Heart right ventricle (tissue), 16 donors: ENCODE measurements around the gene RAB39B. TPM values are rescaled to one million over a fixed set of nuclear protein-coding genes. Genes with fewer than 3 reads are reported as not detected.

Experiments
- ATAC-seq, 8 donors: fragments of 200-7000 bp; cut with Tn5 transposase; one replicate each; pipeline ENCODE4 v1.9.1; 2020; ENCODE audit warnings: mild to moderate bottlenecking in 8 of 8, moderate library complexity in 8 of 8, moderate number of reproducible peaks in 1 of 8
- DNase-seq, 2 donors: peaks; one replicate each; pipeline ENCODE4 v3.0.0-alpha.2; 2020
- H3K27ac ChIP-seq, 10 donors: fragments of 200-600 bp; sonication (generic) in 2 of 10; one replicate each; pipeline versions ENCODE4 v1.5.0 to v1.8.0; 2020 to 2022; ENCODE audit warnings: mild to moderate bottlenecking in 3 of 10
- H3K27me3 ChIP-seq, 7 donors: fragments of 200-600 bp; one replicate each; pipeline ENCODE4 v1.8.0; 2021 to 2022; ENCODE audit warnings: mild to moderate bottlenecking in 2 of 7
- H3K36me3 ChIP-seq, 9 donors: fragments of 200-600 bp; sonication (generic) in 1 of 9; one replicate each; pipeline versions ENCODE4 v1.5.0 to v1.8.0; 2020 to 2022; ENCODE audit warnings: mild to moderate bottlenecking in 2 of 9
- H3K4me1 ChIP-seq, 9 donors: fragments of 200-600 bp; sonication (generic) in 1 of 9; one replicate each; pipeline versions ENCODE4 v1.5.0 to v1.8.0; 2020 to 2022; ENCODE audit warnings: mild to moderate bottlenecking in 4 of 9
- H3K4me3 ChIP-seq, 10 donors: fragments of 200-600 bp; sonication (generic) in 2 of 10; one replicate each; pipeline versions ENCODE4 v1.5.0 to v1.8.0; 2020 to 2022; ENCODE audit warnings: mild to moderate bottlenecking in 7 of 10, moderate library complexity in 2 of 10
- H3K9me3 ChIP-seq, 11 donors: fragments of 200-600 bp in 10 of 11; sonication (generic) in 2 of 11; one replicate each; pipeline versions ENCODE4 v1.5.0 to v1.8.0; 2013 to 2022; ENCODE audit warnings: mild to moderate bottlenecking in 2 of 11, control low read depth in 1 of 11, moderate library complexity in 1 of 11
- WGBS, 2 donors: extraction: QIAGEN DNeasy Blood & Tissue Kit; methylation state at CpG; one replicate each; pipeline ENCODE4 v1.1.7; 2013; ENCODE audit warnings: inconsistent platforms in 1 of 2; 5-methylcytosine and 5-hydroxymethylcytosine counted together
- intact Hi-C, 10 donors: fragments of 100-400 bp; cut with DNase I; formaldehyde crosslinking; loops; one replicate each; pipeline versions ENCODE4 v1.11.1 to v1.14.2; 2022
- polyA plus RNA-seq, 2 donors: library from polyadenylated mRNA; stranded (reverse); fragments of 200-250 nt; gene quantifications; one replicate each; pipeline ENCODE4 v1.2.3, GENCODE V29; 2013
- total RNA-seq, 10 donors: library from RNA; stranded (reverse); fragmentation: NEBNext Ultra II Directional in 3 of 10; extraction: Animal tissue kit (Norgen Biotek cat#: 25700) in 3 of 10; gene quantifications; one replicate each; pipeline versions ENCODE4 v1.2.1 to v1.2.4, GENCODE V29; 2021 to 2023
- TF ChIP-seq, protein P1 (sequence below), 9 donors: fragments of 200-600 bp; sonication (generic) in 2 of 9; IDR thresholded peaks; one replicate each; pipeline versions ENCODE4 v1.5.0 to v1.8.0; 2021 to 2022; ENCODE audit warnings: antibody characterized with exemption in 9 of 9, mild to moderate bottlenecking in 5 of 9, moderate library complexity in 1 of 9
- donor health status: Arrhythmogenic right ventricular cardiomyopathy.
- donor health status: ischemic (EF 13 %, LVEDD 7.1; RV severe dilation, severe dysfunction).
- donor health status: healthy with polysubstance abuse.
- donor health status: DM: no; HTN: yes; CAD: no.
- donor health status: DM: no; HTN: no; CAD: no.
- donor health status: ischemic (EF 25% LVEDD 6.9; RV normal size, moderate dysfunction).
- donor health status: ischemic (EF 25% LVEDD 5.7; RV mildly dilated, moderate dysfunction).
- donor health status: healthy.
- donor health status: DM: yes; HTN: yes; CAD: no.
- donor health status: Ischemic cardiomyopathy.
- donor health status: ischemic (EF 35%, LVEDD 5.7; RV mildly dilated, moderate dysfunction).
- donor health status: nonischemic (EF 11% LVEDD 7.7; RV severe dilation, severe dysfunction).
- donor health status: DM: yes; HTN: yes; CAD: no.
- donor health status: PGD.
- donor health status: ischemic (EF 29% LVEDD 5.4; RV normal size, mild dysfunction).
- donor health status: nonischemic (EF 23%, LVEDD 6.1; RV moderate dilation, normal function).

Gene RAB39B
- total and polyA plus RNA-seq, 12 donors: 0.07 to 0.25 (median 0.18) TPM; not detected in 3

DNA sequence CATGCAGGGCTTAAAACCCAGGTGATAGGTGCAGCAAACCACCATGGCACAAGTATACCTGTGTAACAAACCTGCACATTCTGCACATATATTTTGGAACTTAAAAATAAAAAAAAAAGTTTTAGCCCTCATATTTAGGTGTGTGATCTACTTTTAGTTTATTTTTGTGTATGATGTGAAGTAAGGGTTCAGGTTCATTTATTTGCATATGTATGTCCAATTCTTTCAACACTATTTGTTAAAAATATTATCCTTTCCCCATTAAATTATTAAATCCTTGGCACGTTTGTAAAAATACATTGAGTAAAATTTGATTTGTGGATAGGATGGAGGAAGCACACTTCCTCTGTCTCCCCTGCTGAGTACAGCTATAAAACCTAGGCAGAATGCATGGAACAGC lies 12.9 kb downstream of the RAB39B start:
- Histone ChIP-seq H3K4me3 (no peak overlapping the region), H3K4me1 (no peaks in the 10 kb centered on the region), H3K9me3 (no peaks in the 10 kb centered on the region), H3K27ac (no peak overlapping the region), H3K27me3 (no peaks in the 10 kb centered on the region), H3K36me3 (no peaks in the 10 kb centered on the region)
- ATAC-seq (no peak), DNase-seq (no peak)
- TF ChIP-seq, protein P1, sequence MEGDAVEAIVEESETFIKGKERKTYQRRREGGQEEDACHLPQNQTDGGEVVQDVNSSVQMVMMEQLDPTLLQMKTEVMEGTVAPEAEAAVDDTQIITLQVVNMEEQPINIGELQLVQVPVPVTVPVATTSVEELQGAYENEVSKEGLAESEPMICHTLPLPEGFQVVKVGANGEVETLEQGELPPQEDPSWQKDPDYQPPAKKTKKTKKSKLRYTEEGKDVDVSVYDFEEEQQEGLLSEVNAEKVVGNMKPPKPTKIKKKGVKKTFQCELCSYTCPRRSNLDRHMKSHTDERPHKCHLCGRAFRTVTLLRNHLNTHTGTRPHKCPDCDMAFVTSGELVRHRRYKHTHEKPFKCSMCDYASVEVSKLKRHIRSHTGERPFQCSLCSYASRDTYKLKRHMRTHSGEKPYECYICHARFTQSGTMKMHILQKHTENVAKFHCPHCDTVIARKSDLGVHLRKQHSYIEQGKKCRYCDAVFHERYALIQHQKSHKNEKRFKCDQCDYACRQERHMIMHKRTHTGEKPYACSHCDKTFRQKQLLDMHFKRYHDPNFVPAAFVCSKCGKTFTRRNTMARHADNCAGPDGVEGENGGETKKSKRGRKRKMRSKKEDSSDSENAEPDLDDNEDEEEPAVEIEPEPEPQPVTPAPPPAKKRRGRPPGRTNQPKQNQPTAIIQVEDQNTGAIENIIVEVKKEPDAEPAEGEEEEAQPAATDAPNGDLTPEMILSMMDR (IDR thresholded peaks at IDR 0.05): no peak
- intact Hi-C loops: no loop called here
- 62 to 63% methylated on average over 1 of the region's 1 CpG for WGBS, 2 donors

DNA sequence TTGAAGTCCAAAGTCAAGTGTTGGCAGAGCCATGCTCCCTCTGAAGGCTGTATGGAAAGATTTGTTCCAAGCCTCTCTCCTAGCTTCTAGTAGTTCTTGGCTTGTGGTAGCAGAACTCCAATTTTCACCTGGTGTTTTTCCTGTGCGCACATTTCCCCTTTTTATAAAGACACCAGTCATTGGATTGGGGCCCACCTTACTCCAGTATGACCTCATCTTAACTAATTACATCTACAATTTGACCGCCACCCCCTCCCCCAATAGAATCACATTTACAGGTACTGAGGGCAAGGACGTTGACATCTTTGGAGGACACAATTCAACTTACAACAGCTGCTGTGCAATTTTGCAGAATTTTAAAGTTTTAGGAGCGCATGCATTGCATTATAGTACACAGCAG lies 16.8 kb downstream of the RAB39B start:
- Histone ChIP-seq H3K4me3 (no peak overlapping the region), H3K27me3 (no peaks in the 10 kb centered on the region), H3K27ac (no peak overlapping the region), H3K4me1 (no peaks in the 10 kb centered on the region), H3K36me3 (no peaks in the 10 kb centered on the region), H3K9me3 (no peaks in the 10 kb centered on the region)
- WGBS, 2 donors: 85 to 92% methylated on average over 4 of the region's 4 CpGs
- TF ChIP-seq, protein P1 (IDR thresholded peaks at IDR 0.05): no peak
- intact Hi-C loops: no loop called here
- no peak for ATAC-seq
- DNase-seq: no peak

DNA sequence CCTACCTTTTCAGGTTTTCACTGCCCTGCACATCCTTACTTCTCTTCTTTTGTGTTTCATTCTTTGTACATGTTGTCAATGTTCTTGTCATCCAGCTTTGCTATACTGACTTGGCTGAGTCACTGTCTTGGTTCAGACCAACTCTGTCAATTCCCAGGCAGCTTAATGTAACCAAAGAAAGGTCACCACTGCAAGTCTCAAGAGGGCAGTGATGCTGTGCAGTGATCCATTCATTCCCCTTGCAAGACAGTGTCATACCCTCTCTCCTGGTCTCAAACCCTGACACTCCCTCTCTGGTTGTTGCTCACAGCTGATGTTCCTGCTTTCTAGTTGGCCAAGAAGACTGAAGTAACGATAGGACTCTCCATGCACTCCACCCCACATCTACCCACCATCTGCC lies 17.5 kb downstream of the RAB39B start:
- WGBS, 2 donors: 86 to 100% methylated on average over 1 of the region's 1 CpG
- ATAC-seq: no peak

DNA sequence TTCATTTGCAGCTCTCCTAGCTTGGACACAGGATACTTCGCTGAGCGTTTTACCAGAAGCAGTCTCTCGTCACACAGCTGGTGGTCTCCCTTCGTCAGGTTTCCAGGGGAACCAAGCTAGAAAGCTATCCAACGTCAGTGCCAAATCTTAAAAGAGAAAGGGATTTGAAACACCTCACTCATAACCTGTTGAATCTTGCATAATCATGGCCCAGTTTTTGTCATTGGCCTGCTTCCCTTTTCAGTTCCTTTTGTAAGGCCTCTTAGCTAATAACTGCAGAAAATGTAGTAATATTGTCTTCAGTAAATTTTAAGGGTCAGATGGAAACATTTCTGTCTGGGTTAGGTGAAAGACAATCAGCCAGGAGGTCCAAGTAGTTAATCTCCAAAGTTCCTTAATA lies 22.0 kb downstream of the RAB39B start:
- H3K4me3 ChIP-seq: no peak overlapping the region
- no peaks in the 10 kb centered on the region for H3K4me1 ChIP-seq
- no peak for DNase-seq
- intact Hi-C loops: no loop called here
- no peak for ATAC-seq
- WGBS, 2 donors: 81 to 86% methylated on average over 5 of the region's 5 CpGs
- H3K27ac ChIP-seq: peak overlapping the region in 1 of 10 donors; percentile 28
- no peaks in the 10 kb centered on the region for H3K27me3 ChIP-seq
- H3K9me3 ChIP-seq: no peaks in the 10 kb centered on the region
- peaks cover 0 to 35% (median 0%) of the 10 kb centered on the region in 9 donors for H3K36me3 ChIP-seq
- TF ChIP-seq, protein P1 (IDR thresholded peaks at IDR 0.05): no peak

More for the DNA sequence above, 17.5 kb downstream of the RAB39B start:
- no peak for DNase-seq
- Histone ChIP-seq H3K27me3 (no peaks in the 10 kb centered on the region), H3K9me3 (no peaks in the 10 kb centered on the region), H3K27ac (no peak overlapping the region), H3K4me1 (no peaks in the 10 kb centered on the region), H3K4me3 (no peak overlapping the region), H3K36me3 (no peaks in the 10 kb centered on the region)
- intact Hi-C loops: no loop called here
- TF ChIP-seq, protein P1 (IDR thresholded peaks at IDR 0.05): no peak
